ENCODE measurements around the gene STAC3.
A peak's percentile ranks its signal among the peaks of the same experiment; 100 is the strongest.

STAC3 gene

DNA sequence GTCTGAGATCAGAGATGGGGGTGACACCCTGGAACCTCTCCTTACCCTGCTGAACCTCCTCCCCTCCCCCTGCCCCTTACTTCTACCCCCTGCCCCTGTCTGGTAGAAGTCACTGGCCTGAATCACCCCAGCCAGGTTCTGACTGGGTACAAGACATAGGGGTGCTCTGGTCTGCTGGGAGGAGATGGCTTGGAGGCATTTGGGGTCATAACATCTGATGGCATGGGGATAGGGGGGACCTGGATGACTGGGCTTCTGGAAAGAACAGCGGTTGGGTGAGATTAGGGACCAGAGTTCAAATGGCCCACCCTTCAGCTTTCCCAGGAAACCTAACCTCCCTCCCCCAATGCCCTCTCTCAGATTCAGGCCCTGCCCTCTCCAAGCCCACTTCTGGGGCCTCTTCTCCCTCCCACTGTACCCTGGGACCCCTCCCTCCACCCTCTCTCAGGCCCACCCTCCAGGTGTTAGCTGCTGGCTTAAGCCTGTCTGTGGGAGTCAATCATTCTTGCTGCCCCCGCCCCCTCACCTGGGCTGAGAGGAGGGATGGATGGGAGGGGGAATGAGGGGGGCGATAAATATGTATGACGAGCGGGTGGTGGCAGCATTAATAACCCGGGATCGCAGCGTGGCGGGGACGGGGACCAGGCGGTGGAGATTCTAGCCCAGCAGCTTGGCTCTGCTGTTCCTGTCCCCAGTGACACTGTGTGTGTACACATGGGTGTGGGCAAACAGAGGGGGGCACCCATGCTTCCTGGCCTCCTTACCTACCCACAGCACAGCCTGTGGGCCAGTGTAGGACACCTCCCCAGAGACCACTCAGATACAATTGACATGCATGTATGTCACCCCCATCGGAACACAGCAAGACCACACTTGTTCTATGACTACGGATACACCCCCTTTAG, 28.4 kb downstream of the STAC3 start:
- no peak for DNase-seq

DNA sequence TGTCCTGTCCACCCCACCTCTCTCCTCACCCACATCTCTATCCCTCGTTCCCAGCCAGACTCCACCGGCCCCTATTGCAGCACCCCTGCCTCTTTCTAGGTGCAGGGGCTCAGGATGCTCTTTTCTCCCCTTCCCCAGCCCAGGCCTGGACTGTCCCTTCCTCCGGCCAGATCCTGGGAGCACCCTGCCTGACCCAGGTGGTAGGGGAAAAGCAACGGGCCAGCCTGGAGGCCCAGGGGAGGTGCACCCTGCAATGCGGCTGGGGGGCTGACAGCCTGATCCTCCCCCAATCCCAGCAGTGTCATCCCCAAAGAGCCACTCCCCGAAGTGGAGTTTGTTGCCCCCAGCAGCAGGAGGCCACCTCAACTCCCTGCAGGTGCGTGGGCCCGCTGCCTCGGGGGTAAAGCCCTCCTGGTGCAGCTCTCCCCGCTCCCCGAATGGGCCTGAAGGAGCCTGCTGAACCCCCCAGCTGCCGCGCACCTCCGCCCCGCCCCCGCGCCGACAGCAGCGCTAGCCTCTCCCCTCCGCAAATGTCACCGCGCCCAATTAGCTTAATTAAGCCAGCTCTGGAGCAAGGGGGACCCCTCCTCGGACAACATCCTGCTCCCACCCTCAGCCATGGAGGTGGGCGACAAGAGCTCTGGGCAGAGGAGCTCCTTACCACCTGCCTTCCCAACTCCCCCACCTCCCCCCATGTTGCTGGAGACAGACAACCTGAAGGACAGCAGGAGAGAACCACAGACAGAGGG, 29.6 kb downstream of the STAC3 start:
- DNase-seq, result no peak

DNA sequence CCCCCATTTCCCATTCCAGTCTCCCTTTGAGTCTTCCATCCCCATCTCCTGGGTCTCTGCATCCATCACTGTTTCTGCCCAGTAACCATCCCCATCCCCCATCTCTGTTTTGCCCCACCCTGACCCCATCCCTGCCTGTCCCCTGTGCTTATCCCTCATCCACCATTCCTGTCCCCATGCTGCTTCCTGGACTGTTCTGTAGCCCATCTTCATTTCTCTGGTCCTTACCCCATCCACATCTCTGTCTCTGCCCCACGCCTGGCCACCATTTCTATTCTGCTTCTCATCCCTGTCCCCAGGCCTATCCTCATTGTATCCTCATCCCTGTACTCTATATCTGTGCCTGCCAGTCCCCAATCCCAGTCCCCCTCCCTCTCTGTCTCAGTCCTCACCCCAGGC, 30.2 kb downstream of the STAC3 start:
- no peak for DNase-seq

DNA sequence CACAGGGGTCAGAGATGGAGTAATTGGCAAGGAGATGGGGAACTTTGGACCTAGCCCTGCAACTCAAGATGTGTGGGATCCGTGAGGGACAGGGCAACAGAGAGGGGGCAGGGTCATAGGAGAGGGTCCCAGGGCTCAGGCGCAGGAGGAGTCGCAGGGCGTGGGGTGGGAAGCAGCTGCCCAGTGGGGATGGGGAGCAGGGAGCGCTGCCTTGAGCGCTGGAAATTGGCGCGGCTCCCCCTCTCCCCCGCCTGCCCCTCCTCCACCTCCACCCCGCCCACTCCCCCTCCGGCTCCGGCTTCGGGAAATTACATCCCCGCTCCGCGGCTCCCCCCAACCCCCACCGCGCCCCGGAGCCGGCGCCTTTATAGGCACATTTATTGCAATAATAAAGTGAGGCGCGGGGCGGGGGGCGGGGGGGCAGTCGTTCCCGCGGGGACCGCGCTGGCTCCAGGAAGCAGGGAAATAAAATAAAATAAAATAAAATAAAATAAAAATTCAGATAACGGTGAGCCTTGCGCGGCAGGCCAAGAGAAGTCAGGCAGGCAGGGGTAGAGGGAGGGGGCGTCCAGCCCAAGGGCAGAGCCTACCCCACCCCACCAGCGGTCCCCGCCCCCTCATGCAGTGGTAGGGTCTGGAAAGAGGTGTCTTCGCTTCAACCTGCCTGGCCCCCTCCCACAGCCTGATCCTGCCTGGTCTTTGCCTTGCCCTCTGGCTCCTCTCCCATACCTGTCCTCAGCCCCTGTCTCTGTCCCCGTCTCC, 30.8 kb downstream of the STAC3 start:
- no peak for DNase-seq

DNA sequence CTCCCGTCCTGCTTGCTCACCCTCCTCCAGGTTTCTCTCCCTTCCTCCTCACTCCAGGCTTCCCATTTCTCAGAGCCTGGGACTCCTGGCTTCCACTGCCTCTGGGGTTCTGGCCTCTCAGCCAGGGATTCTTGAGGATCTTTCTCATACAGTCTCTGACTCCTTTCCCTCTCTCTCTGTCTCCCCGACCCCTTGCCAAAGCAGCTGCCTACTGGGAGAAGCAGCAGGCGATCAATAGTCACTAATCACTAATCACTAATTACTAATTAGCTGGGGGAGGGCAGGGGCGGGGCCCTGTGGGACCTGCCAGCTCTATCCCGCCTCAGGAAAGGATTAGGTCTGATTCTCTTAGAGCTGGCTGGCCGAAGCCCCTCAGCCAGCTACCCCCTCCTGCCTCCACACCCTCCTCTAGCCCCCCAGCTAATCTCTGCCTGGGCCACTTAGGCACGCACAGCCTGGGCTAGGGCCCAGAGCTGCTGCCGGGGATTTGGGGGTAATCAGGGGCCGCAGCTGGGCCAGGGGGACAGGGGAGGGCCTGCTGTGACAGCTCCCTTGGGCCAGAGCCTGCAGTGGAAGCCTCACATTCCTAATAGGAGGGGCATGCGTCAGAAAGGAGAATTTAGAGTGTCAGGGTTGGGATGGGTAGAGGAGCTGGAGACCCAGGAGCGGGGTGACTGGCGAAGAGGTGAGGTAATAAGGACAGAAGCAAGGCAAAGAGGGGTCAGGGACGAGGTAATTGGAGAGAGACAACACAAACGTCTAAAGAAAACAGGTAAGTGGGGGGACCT, 31.6 kb downstream of the STAC3 start:
- no peak for DNase-seq

DNA sequence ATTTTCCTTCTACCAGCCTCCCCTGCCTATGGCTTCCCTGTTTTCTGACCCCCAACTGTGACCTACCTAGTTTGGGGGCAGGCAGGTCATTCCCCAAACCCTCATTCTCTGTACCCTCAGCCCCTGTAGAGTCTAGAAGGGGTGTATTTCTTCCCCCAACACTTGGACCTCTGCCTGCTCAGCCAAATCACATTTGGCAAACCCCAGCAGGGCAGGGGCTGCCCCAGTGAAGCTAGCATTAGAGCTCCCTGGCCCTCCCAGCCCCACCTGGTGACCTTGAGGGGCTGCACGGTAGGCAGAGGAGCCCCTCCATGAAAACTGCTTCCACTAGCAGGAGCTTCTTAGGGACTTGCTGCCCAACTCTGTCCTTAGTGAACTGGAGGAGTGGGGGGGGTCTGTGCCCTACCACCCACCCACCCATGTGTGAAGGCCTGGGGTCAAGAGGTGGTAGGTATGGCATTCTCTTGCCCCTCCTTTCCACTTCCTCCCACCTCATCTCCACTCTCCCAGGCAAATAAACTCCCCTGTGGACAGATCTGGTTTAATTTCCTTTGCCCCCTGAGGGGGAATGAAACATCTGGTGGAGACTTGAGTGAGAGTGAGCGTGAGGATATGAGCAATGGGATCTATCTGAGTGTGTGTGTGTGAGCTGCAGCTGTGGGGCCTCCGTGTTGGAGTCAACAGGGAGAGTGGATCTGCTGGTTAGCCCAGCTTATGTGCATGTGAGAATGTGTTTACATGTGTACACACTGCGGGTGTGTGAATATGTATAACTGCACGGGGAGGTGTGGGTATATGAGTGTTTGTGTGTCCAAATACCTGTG, 32.7 kb downstream of the STAC3 start:
- DNase-seq, result no peak

DNA sequence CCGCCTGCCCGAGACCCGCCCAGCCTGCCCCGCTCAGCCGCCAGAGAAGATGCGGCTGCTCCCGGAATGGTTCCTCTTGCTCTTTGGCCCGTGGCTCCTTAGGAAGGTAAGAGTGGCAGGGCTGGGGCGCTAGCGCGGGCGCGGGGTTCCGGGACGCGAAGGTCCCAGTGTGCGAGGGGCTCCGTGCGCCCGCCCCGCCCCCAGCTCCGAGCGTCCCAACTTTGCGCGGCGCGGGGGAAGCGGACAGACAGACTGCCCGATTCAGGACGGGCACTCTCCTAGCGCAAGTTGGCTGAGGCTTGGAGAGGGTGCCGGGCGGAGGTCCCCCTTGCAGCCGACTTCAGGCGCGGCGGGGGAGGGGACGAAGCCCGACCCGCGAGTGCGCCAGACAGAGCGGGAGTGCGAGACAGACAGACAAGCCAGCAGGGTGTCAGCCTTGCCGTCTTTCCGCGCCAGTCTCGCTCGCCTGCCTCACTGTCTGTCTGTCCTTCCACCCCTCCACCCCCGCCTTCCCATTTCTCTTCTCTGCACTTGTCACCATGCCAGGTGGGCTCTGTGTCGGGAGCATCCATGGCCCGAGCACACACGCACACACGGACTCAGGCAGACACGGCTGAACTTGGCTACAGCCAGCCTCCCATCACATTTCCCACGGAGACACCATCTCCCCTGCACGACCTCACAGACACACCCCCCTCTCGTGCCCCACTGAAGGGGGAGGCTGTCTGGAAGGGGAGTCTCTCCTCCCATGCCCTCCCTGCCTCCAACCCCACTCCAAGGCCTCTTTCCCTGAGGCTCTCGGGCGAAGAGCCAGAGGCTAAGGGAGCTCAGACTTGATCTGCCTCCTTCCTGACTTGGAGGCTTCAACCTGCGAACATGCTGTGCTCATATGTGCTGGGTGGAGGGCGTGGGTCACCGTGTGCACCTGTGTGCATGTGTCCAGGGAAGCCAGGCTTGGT, 33.8 kb downstream of the STAC3 start:
- no peak for DNase-seq

DNA sequence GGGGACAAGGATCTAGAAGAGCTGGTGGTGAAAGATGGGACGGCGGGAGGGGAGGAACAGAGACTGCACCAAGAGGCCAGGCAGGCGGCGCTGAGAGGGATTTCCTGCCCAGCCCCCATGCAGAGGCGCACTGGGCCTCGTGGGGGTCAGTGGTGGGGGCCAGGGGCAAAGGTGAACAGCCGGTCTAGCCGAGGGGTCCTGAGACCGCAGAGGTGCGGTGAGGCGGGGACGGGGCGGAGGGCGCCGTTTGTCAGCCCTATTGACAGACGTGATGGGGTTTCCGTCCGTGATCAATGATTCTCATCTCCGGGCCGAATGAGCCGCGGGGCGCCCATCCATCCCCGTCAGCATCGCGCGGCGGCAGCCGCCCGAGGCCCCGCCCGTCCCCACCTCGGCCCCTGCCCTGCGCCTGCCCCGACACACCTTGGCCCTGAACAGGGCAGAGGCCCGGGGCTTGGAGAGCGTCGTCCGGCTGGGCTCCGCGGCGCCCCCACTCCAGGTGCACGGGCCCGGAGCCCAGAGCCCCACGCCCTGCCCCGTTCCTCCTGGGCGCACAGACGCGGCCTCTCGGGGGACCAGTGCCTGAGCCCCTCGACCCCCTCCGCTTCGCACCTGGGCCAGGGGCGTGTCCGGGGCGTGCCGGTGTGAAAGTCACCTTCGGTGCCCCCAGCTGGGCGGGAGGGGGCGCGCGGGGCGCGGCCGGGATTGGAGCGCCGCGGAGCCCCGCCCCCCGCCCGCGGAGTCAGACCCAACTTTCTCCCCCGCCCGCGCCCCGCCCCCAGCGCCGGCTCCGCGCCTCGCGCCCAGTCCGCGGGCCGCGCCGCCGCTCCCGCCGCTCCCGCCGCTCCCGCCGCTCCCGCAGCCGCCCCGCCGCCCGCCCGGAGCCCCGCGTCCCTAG, 34.7 kb downstream of the STAC3 start, which contains the start of gene NXPH4:
Gene NXPH4 (plus strand): TSS at position 781 of the 898 bp plus-strand sequence. CDS start 176 bp downstream, outside the sequence.
- DNase-seq, result no peak

DNA sequence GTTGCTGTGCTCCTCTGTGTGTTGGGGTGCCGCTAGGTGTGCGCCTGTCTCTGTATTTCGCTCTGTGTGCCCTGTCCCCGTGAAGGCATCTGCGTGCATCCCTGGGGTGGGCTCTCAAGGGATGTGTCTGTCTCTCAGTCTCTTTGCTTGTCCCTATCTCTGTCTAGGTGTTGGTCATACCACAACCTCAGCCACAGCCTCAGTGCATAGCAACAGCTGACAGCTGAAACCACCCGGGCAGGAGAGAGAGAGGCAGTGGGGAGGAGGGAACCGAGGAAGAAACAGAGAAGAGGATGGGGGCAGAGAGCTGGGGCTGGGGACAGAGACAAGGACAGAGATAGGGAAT, 35.3 kb downstream of the STAC3 start:
- DNase-seq, result no peak

DNA sequence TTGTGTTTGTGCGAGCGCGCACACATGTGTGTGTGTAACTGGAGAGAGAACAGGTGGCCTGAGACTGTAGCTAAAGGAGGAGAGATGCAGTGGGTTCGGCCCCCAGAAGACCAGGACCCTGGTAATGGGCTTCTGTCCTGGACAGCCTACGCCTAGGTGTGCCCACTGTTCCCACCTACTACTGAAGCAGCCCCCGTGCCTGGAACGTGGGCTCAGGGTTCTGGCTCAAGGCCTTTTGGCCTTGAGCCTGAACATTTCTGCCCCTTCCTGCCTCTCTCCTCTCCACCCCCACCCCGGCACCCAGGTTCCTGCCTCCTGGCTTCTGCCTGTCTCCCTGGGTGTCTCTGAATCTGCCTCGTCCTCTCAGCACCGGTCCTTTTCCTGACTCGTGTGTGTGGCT, 35.9 kb downstream of the STAC3 start:
- DNase-seq, result no peak

DNA sequence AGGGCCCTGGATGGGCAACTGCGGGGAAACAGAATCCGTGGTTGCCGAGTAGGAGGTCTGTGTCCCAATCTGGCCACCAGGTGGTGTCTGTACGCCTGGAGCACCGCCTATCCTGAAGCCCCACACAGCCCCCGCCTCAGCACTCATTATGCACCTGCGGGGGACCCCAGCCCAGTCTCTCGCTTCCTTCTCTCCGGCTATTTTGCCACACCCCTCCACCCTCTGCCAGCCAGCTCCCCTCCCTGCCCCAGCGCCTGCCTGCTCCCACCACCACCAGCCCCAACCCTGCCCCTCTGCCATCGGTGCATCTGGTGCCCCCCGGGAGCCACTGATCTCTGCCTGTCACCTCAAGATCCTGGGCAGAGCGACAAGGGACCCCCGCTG, 36.6 kb downstream of the STAC3 start:
- peak; percentile 35 to 69 for DNase-seq

DNA sequence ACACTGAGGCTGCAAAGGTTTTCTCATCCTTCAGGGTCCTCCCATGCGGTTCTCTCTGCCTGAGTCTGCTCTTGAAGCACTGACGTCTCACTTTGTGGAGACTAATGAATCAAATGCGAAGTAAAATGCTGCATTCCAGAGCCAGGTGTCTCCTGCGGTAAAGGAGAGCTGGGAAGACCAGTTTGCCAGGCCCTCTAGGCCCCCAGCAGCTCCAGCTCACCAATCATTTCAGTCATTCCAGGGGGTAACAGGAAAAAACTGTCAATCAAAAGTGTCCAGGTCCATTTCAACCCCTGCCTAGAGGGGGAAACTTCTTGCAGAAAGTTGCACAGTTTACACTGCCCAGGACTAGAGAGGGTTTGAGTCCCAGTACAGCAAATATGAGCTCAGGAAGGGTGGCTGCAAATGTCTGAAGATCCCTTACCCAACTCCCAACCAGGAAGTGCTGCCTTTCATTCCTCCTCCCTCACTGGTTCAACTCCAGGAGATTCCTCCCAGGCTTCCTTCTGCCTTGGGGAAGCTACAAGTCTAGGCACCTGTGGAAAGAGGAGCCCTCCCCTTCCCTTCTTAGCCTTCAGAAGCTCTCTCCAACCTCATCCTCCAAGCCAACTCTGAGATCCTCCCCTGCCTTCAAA, 37.1 kb downstream of the STAC3 start:
- DNase-seq, result no peak

DNA sequence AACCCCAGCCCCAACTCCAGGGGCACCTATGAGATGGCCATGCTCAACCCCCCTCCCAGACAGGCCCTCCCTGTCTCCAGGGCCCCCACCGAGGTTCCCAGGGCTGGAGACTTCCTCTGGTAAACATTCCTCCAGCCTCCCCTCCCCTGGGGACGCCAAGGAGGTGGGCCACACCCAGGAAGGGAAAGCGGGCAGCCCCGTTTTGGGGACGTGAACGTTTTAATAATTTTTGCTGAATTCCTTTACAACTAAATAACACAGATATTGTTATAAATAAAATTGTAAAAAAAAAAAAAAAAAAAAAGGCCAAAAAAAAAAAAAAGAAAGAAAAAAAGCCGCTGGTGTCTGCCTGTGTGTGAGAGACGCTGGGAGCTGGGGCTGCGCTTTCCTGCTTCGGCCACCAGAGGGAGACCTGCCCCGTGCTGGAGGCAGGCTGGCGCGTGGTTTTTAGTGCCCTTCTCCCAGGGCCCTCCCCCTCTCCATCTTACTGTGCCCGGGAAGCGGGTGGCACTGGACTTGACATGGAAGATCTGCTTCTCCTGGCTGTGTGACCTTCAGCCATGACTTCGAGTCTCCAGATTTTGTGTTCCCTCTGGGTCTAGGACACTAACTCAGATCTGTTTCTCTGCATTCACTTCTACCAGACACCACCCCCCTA, 37.8 kb downstream of the STAC3 start:
- peak; percentile 62 to 83 for DNase-seq

DNA sequence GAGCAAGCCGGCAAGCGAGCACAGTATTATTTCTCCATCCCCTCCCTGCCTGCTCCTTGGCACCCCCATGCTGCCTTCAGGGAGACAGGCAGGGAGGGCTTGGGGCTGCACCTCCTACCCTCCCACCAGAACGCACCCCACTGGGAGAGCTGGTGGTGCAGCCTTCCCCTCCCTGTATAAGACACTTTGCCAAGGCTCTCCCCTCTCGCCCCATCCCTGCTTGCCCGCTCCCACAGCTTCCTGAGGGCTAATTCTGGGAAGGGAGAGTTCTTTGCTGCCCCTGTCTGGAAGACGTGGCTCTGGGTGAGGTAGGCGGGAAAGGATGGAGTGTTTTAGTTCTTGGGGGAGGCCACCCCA, 38.3 kb downstream of the STAC3 start:
- DNase-seq, result no peak

DNA sequence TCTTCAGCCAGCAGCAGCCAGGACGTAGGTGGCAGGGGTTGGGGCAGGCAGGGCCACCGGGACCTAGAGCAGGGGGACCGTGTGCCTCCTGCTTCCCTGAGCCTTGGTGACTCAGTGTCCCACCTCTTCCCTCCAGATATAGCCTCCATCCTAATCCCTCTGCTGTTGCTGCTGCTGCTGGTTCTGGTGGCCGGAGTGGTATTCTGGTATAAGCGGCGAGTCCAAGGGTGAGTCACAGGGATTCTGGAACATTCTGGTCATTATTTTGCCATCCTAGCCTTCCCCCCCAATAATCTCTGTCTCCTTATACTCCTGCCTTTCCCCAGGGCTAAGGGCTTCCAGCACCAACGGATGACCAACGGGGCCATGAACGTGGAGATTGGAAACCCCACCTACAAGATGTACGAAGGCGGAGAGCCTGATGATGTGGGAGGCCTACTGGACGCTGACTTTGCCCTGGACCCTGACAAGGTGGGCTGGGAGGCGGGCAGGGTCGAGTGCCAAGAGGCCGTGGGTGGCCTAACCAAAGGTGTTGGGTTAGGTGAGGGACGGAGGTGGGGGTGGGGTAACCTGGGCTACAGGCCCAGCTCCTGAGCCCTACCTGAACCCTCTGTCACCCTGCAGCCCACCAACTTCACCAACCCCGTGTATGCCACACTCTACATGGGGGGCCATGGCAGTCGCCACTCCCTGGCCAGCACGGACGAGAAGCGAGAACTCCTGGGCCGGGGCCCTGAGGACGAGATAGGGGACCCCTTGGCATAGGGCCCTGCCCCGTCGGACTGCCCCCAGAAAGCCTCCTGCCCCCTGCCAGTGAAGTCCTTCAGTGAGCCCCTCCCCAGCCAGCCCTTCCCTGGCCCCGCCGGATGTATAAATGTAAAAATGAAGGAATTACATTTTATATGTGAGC, 38.9 kb downstream of the STAC3 start:
- DNase-seq, result no peak

DNA sequence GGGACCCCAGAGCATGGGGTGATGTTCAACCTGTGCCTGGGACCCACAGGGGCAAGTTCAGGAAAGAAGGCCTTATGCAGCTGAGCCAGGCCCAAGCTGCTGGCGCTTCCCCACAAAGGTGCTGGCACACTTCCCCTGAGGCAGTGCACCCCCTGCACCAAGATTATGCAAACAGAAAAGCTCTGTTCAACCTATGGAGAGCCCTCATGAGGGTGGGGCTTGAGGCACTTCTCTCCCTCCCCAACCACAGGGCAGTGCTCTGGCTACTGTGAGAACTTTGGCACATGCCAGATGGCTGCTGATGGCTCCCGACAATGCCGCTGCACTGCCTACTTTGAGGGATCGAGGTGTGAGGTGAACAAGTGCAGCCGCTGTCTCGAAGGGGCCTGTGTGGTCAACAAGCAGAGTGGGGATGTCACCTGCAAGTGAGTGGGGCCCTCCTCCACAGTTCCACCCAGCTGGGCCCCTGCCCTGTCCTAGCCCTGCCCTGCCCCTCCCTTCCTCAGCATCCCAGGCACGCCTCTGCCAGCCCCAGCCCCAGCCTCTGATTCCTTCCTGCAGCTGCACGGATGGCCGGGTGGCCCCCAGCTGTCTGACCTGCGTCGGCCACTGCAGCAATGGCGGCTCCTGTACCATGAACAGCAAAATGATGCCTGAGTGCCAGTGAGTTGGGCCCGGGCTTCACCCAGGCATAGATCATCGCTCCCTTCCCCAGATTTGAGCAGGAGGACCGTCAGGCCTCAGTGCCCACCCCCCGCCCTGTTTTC, 39.9 kb downstream of the STAC3 start:
- DNase-seq, result no peak

DNA sequence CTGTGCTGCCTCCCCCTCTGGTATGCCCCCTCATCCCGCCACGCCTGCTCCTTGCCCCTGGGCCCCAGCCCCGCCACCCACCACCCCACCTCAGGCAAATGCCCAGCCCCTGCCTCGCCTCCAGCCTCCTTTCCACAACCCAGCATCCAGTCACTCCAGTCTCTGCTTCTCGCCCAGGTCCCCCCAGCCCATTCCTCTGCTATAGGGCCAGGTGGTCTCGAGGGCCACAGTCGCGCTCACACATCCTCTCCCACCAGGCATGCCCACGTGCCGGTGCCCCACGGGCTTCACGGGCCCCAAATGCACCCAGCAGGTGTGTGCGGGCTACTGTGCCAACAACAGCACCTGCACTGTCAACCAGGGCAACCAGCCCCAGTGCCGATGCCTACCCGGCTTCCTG, 40.5 kb downstream of the STAC3 start:
- DNase-seq, result no peak

Measured in SW 1271 (cell line).